GM18505 (cell line): ENCODE data around the gene IGFL3.
"Not testable (repeated sequence)": the region's sequence is repeated elsewhere in the genome, so short reads cannot be mapped to it uniquely, and the experiment has no call there.

Experiments used
- ATAC-seq: cut with Tn5 transposase; IDR thresholded peaks from one replicate; pipeline ENCODE4 v1.9.1; 2021; ENCODE audit not compliant: unreplicated experiment
- POLR2A ChIP-seq: IDR thresholded peaks from 4 replicates; pipeline ENCODE4 v1.6.1; 2011; ENCODE audit warnings: borderline replicate concordance; ENCODE audit not compliant: insufficient read depth, insufficient read length; ENCODE audit errors: extremely low read depth

Gene IGFL3

GRCh38 chr19:46111376-46111775 lies 13.1 kb downstream of the IGFL3 start:
- no peak for TF ChIP-seq POLR2A
- ATAC-seq, result no peak

- no peak for ATAC-seq
- no peak for TF ChIP-seq POLR2A
Observed at GRCh38 chr19:46109876-46110275, 14.6 kb downstream of the IGFL3 start.

GRCh38 chr19:46107371-46107770 lies 17.1 kb downstream of the IGFL3 start:
- ATAC-seq, result no peak
- no peak for TF ChIP-seq POLR2A

GRCh38 chr19:46102333-46102732 lies 22.2 kb downstream of the IGFL3 start:
- not testable (repeated sequence) for ATAC-seq

GRCh38 chr19:46101293-46101692 lies 23.2 kb downstream of the IGFL3 start:
- TF ChIP-seq POLR2A, result no peak
- no peak for ATAC-seq

- no peak for ATAC-seq
- TF ChIP-seq POLR2A, result no peak
Observed at GRCh38 chr19:46100344-46100743, 24.1 kb downstream of the IGFL3 start.

- no peak for TF ChIP-seq POLR2A
- no peak for ATAC-seq
Observed at GRCh38 chr19:46090444-46090843, 34.0 kb downstream of the IGFL3 start.

GRCh38 chr19:46089432-46089831 lies 35.1 kb downstream of the IGFL3 start:
- TF ChIP-seq POLR2A, result no peak
- ATAC-seq, result no peak

- TF ChIP-seq POLR2A, result no peak
- no peak for ATAC-seq
Observed at GRCh38 chr19:46088101-46088500, 36.4 kb downstream of the IGFL3 start.

GRCh38 chr19:46085888-46086287 lies 38.6 kb downstream of the IGFL3 start:
- ATAC-seq, result no peak
- TF ChIP-seq POLR2A, result no peak

- no peak for ATAC-seq
- TF ChIP-seq POLR2A, result no peak
Observed at GRCh38 chr19:46082728-46083050, 41.8 kb downstream of the IGFL3 start.

GRCh38 chr19:46081928-46082727 lies 42.4 kb downstream of the IGFL3 start:
- TF ChIP-seq POLR2A, result no peak
- no peak for ATAC-seq

GRCh38 chr19:46080561-46080960 lies 43.9 kb downstream of the IGFL3 start:
- ATAC-seq, result no peak
- no peak for TF ChIP-seq POLR2A

GRCh38 chr19:46079576-46079975 lies 44.9 kb downstream of the IGFL3 start:
- no peak for ATAC-seq
- no peak for TF ChIP-seq POLR2A

- not testable (repeated sequence) for ATAC-seq
Observed at GRCh38 chr19:46078573-46079332, 45.7 kb downstream of the IGFL3 start.

GRCh38 chr19:46077815-46078167 lies 46.7 kb downstream of the IGFL3 start:
- ATAC-seq, result no peak
- TF ChIP-seq POLR2A, result no peak
